ENCODE measurements around the gene AOPEP. TPM values are rescaled to one million over a fixed set of nuclear protein-coding genes. Genes with fewer than 3 reads are reported as not detected.

AOPEP gene
- total and polyA plus RNA-seq, 9 of the 15 experiments (the other 6 are each of a cell fraction or from before 2014, with no cell fraction given), result 4.5 to 19.3 (median 13.5) TPM

GRCh38 chr9:94874316-94874715 is 147.8 kb downstream of the AOPEP start (continued):
- TF ChIP-seq PRDM10 (IDR thresholded peaks at IDR 0.05; ENCODE audit: partially characterized antibody) (no peak), CSDE1 (IDR thresholded peaks at IDR 0.05) (no peak), HIVEP1 (CRISPR knock-in tag; IDR thresholded peaks at IDR 0.05) (no peak), NBN (IDR thresholded peaks at IDR 0.05; ENCODE audit: low read depth) (no peak)

- Histone ChIP-seq H3K4me1 (replicated peaks in 1 of 2; ENCODE audit: control insufficient read depth in 2 of 2, insufficient read depth in 2 of 2, low read length in 2 of 2) (peaks cover 0 to 5% of the 10 kb centered on the region in 2 experiments; a peak in 4 of 5 replicates), H3K36me3 (ENCODE audit: control insufficient read depth, insufficient read depth, low read length) (no peaks in the 10 kb centered on the region), H4K20me1 (replicated peaks; ENCODE audit: control insufficient read depth, insufficient read depth, low read length) (no peaks in the 10 kb centered on the region), H2AFZ (ENCODE audit: low read depth, low read length) (no peak overlapping the region), H3K27me3 (ENCODE audit: control insufficient read depth in 2 of 2, insufficient read depth in 2 of 2, low read length in 2 of 2) (no peaks in the 10 kb centered on the region), H3K4me3 (no peak overlapping the region), H3K9me3 (replicated peaks; ENCODE audit: control insufficient read depth, insufficient read depth, low read depth, low read length) (no peaks in the 10 kb centered on the region), H3K4me2 (ENCODE audit: insufficient read depth, low read length) (no peak overlapping the region), H3K79me2 (ENCODE audit: control insufficient read depth, insufficient read depth, low read length) (no peaks in the 10 kb centered on the region), H3K9ac (ENCODE audit: insufficient read depth in 1 of 2, low read depth in 2 of 2, low read length in 2 of 2) (no peak overlapping the region), H3K27ac (ENCODE audit: extremely low read depth, low read depth, low read length) (no peak overlapping the region), H3K9me1 (ENCODE audit: control insufficient read depth, insufficient read depth, low read length) (no peaks in the 10 kb centered on the region)
- ChIA-PET CTCF (ENCODE audit: low intra/inter-chr PET ratio) (no interaction called here), POLR2A (no interaction called here)
- in situ Hi-C loops (cut with MboI), result no loop called here
- 53% methylated on average over 5 of the region's 5 CpGs for WGBS (ENCODE audit: insufficient coverage, low coverage, missing lambda C conversion rate)
- TF ChIP-seq PKNOX1 (IDR thresholded peaks at IDR 0.05) (peak; percentile 81), NCOA1 (IDR thresholded peaks at IDR 0.05; ENCODE audit: low read depth) (no peak), NFATC3 (IDR thresholded peaks at IDR 0.05) (no peak), CHD2 (IDR thresholded peaks at IDR 0.05; ENCODE audit: low read depth, low read length) (no peak), PBX2 (CRISPR knock-in tag; IDR thresholded peaks at IDR 0.05; ENCODE audit: low read depth) (no peak), PBX2 (tag; conservative IDR thresholded peaks at IDR 0.05; ENCODE audit: low read depth) (peak; percentile 85), NR2C2 (CRISPR knock-in tag; IDR thresholded peaks at IDR 0.05) (no peak), NR2C2 (tag; IDR thresholded peaks at IDR 0.05) (0 out of 2 replicates have a peak, but pooled peaks have one; percentile 26), BRF1 (IDR thresholded peaks at IDR 0.05; ENCODE audit: borderline replicate concordance, extremely low read depth, insufficient read length) (no peak), MEIS2 (IDR thresholded peaks at IDR 0.05; ENCODE audit: partially characterized antibody) (peak; percentile 78)
- ATAC-seq (no peak), FAIRE-seq (no peak), DNase-seq (ENCODE audit: extremely low read depth in 1 of 4, low spot score in 3 of 4) (no peak)
- intact Hi-C loops (cut with micrococcal nuclease), result loop anchor here (5.0 kb wide), 1 partner anchor 73 kb away; no protein-coding TSS in a partner anchor
- no TSS peak for BruUV-seq (replicated peaks)
Observed at GRCh38 chr9:94875300-94876020, 149.0 kb downstream of the AOPEP start.

Data from K562 (cell line).